KMS-11 (cell line): ENCODE results near the gene PCCA.
"Not testable (repeated sequence)": the region's sequence is repeated elsewhere in the genome, so short reads cannot be mapped to it uniquely, and the experiment has no call there.

ENCODE experiments used
- H2AFZ ChIP-seq: fragments of 200-600 bp; sonication (generic); 2 replicates; pipeline ENCODE4 v1.6.1; 2016; ENCODE audit warnings: antibody characterized with exemption, mixed run types, low read depth
- H3K27ac ChIP-seq: fragments of 200-600 bp; sonication (generic); 2 replicates; pipeline ENCODE4 v1.6.1; 2016; ENCODE audit warnings: mild to moderate bottlenecking, mixed run types
- H3K27me3 ChIP-seq: fragments of 200-600 bp; sonication (generic); 2 replicates; pipeline ENCODE4 v1.6.1; 2017; ENCODE audit warnings: mild to moderate bottlenecking, low read depth, mixed run types, moderate library complexity; ENCODE audit not compliant: insufficient read depth
- H3K36me3 ChIP-seq: fragments of 200-600 bp; sonication (generic); 2 replicates; pipeline ENCODE4 v1.6.1; 2017; ENCODE audit warnings: mild to moderate bottlenecking, mixed run types; ENCODE audit not compliant: insufficient read depth
- H3K4me1 ChIP-seq: fragments of 200-600 bp; sonication (generic); 2 replicates; pipeline ENCODE4 v1.6.1; 2016; ENCODE audit warnings: mild to moderate bottlenecking, low read depth, mixed run types; ENCODE audit not compliant: poor library complexity, severe bottlenecking
- H3K4me2 ChIP-seq: fragments of 200-600 bp; sonication (generic); 2 replicates; pipeline ENCODE4 v1.7.0; 2016; ENCODE audit warnings: mild to moderate bottlenecking, mixed run types
- H3K4me3 ChIP-seq: fragments of 200-600 bp; sonication (generic); IDR thresholded peaks from 2 replicates; pipeline ENCODE4 v1.6.1; 2017; ENCODE audit warnings: low read depth, low read length, mixed read lengths; ENCODE audit not compliant: insufficient read depth
- H3K79me2 ChIP-seq: fragments of 200-600 bp; sonication (generic); 2 replicates; pipeline ENCODE4 v1.6.1; 2016; ENCODE audit warnings: low read depth, mixed run types; ENCODE audit not compliant: insufficient read depth
- H3K9ac ChIP-seq: fragments of 200-600 bp; sonication (generic); 2 replicates; pipeline ENCODE4 v1.6.1; 2016; ENCODE audit warnings: mild to moderate bottlenecking, mixed run types
- H4K20me1 ChIP-seq: fragments of 200-600 bp; sonication (generic); 2 replicates; pipeline ENCODE4 v1.6.1; 2016; ENCODE audit warnings: mild to moderate bottlenecking, mixed run types; ENCODE audit not compliant: insufficient read depth
- TF ChIP-seq, protein P1 (sequence below): fragments of 200-600 bp; sonication (generic); conservative IDR thresholded peaks from 2 replicates; pipeline ENCODE4 v1.6.1; 2017; ENCODE audit warnings: low read depth, mild to moderate bottlenecking, antibody characterized with exemption, low read length, moderate library complexity, mixed read lengths

Gene PCCA

DNA sequence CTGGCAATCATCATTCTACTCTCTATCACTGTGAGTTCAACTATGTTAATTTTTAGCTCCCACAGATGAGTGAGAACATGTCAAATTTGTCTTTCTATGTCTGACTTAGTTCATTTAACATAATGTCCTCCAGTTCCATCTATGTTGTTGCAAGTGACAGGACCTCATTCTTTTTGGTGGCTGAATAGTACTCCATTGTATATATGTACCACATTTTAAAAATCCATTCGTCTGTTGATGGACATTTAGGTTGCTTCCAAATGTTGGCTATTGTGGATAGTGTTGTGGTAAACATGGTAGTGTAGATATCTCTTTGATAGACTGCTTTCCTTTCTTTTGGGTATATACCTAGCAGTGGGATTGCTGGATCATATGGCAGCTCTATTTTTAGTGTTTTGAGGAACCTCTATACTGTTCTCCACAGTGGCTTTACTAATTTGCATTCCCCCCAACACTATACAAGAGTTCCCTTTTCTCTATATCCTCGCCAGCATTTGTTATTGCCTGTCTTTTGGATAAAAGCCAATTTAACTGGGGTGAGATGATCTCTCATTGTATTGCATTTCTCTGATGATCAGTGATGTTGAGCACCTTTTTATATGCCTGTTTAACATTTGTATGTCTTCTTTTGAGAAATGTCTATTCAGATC lies 124.1 kb downstream of the PCCA start:
- no peaks in the 10 kb centered on the region for H4K20me1 ChIP-seq
- H3K79me2 ChIP-seq: no peaks in the 10 kb centered on the region
- no peak overlapping the region for H3K27ac ChIP-seq
- H3K4me3 ChIP-seq: no peak overlapping the region
- TF ChIP-seq, protein P1, sequence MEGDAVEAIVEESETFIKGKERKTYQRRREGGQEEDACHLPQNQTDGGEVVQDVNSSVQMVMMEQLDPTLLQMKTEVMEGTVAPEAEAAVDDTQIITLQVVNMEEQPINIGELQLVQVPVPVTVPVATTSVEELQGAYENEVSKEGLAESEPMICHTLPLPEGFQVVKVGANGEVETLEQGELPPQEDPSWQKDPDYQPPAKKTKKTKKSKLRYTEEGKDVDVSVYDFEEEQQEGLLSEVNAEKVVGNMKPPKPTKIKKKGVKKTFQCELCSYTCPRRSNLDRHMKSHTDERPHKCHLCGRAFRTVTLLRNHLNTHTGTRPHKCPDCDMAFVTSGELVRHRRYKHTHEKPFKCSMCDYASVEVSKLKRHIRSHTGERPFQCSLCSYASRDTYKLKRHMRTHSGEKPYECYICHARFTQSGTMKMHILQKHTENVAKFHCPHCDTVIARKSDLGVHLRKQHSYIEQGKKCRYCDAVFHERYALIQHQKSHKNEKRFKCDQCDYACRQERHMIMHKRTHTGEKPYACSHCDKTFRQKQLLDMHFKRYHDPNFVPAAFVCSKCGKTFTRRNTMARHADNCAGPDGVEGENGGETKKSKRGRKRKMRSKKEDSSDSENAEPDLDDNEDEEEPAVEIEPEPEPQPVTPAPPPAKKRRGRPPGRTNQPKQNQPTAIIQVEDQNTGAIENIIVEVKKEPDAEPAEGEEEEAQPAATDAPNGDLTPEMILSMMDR: no peak
- no peak overlapping the region for H2AFZ ChIP-seq
- no peaks in the 10 kb centered on the region for H3K4me1 ChIP-seq
- H3K9ac ChIP-seq: no peak overlapping the region
- no peaks in the 10 kb centered on the region for H3K36me3 ChIP-seq
- H3K27me3 ChIP-seq: no peaks in the 10 kb centered on the region
- no peak overlapping the region for H3K4me2 ChIP-seq

DNA sequence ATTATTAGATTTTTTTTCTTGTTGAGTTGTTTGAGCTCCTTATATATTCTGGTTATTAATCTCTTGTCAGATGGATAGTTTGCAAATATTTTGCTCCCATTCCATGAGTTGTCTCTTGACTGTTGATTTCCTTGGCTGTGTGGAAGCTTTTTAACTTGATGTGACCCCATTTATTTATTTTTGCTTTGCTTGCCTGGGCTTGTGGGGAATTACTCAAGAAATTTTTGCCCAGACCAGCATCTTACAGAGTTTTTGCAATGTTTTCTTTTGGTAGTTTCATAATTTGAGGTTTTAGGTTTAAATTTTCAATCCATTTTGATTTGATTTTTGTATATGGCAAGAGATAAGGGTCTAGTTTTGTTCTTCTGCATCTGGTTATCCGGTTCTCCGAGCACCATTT lies 124.7 kb downstream of the PCCA start:
- Histone ChIP-seq H2AFZ (no peak overlapping the region), H3K27me3 (no peaks in the 10 kb centered on the region)
- TF ChIP-seq, protein P1: no peak

DNA sequence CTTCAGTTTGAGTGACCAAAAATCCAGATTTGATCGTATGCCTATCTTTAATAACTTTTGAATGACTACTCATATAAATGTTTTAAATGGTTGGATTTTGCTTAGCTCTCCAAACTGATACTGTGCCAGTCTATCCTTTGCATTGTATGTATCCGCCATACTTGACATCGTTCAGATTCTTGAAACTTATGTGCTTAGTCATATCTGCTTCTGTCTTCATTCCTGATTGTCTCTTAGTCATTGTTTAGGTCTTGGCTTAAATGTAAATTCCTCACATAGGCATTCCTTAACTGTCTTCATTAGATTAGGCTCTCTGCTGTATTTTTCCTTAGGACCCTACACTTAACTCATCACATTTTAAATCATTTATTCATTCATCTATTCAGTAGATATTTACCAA lies 126.0 kb downstream of the PCCA start:
- Histone ChIP-seq H3K36me3 (no peaks in the 10 kb centered on the region), H3K79me2 (no peaks in the 10 kb centered on the region), H4K20me1 (no peaks in the 10 kb centered on the region), H3K4me3 (no peak overlapping the region), H3K27me3 (no peaks in the 10 kb centered on the region), H2AFZ (no peak overlapping the region), H3K9ac (no peak overlapping the region), H3K4me1 (no peaks in the 10 kb centered on the region), H3K4me2 (no peak overlapping the region), H3K27ac (no peak overlapping the region)
- TF ChIP-seq, protein P1: no peak

More for the DNA sequence above, 124.7 kb downstream of the PCCA start:
- Histone ChIP-seq H3K4me2 (no peak overlapping the region), H3K9ac (no peak overlapping the region), H3K27ac (no peak overlapping the region), H3K4me1 (no peaks in the 10 kb centered on the region), H3K36me3 (no peaks in the 10 kb centered on the region), H4K20me1 (no peaks in the 10 kb centered on the region), H3K79me2 (no peaks in the 10 kb centered on the region), H3K4me3 (no peak overlapping the region)

DNA sequence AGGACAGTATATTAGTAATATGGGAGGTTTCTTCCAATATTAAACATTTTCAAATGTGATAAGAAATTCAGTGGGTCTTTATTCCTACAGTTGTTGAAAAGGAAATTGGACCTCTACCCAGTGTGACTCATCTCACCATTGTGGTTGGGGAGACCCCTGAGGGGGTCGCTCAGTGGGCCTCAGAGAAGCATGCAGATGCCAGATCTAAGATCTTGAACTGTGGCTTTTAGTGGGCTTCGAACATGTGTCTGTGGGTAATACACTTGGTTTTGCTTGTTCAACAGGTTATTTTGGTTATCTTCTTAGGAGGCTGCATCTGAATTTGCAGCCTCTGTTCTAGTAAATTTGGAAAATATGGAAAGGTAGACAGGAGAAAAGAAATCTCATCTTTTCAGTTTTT lies 132.3 kb downstream of the PCCA start:
- H3K27ac ChIP-seq: no peak overlapping the region
- no peaks in the 10 kb centered on the region for H3K79me2 ChIP-seq
- no peaks in the 10 kb centered on the region for H3K27me3 ChIP-seq
- TF ChIP-seq, protein P1: no peak
- no peak overlapping the region for H3K4me2 ChIP-seq
- no peak overlapping the region for H3K9ac ChIP-seq
- no peaks in the 10 kb centered on the region for H3K36me3 ChIP-seq
- H2AFZ ChIP-seq: no peak overlapping the region
- H4K20me1 ChIP-seq: no peaks in the 10 kb centered on the region
- no peak overlapping the region for H3K4me3 ChIP-seq
- H3K4me1 ChIP-seq: no peaks in the 10 kb centered on the region

DNA sequence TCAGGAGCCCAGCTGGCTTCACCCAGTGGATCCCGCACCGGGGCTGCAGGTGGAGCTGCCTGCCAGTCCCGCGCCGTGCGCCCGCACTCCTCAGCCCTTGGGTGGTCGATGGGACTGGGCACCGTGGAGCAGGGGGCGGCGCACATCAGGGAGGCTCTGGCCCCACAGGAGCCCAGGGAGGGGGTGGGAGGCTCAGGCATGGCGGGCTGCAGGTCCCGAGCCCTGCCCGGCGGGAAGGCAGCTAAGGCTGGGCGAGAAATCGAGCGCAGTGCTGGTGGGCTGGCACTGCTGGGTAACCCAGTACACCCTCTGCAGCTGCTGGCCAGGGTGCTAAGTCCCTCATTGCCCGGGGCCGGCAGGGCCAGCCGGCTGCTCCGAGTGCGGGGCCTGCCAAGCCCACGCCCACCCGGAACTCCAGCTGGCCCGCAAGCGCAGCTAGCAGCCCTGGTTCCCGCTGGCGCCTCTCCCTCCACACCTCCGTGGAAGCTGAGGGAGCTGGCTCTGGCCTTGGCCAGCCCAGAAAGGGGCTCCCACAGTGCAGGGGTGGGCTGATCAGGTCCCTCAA lies 135.2 kb downstream of the PCCA start:
- not testable (repeated sequence) for H3K27ac ChIP-seq, H4K20me1 ChIP-seq, H3K27me3 ChIP-seq, H3K9ac ChIP-seq, H2AFZ ChIP-seq, H3K36me3 ChIP-seq, H3K4me1 ChIP-seq, H3K4me2 ChIP-seq, H3K79me2 ChIP-seq, H3K4me3 ChIP-seq
